K562 (cell line): Measurements from ENCODE around the gene CXorf65. TPM values are rescaled to one million over a fixed set of nuclear protein-coding genes. Genes with fewer than 3 reads are reported as not detected.

Source experiments
- ATAC-seq: fragments of 200-7000 bp; cut with Tn5 transposase; 3 replicates; pipeline ENCODE4 v1.9.1; 2020; ENCODE audit warnings: moderate library complexity
- BruUV-seq: library from RNA; stranded (reverse); fragments of 400-500 nt; replicated peaks from 2 replicates; lab custom pipeline; 2021; lab: Mats Ljungman, UMichigan
- CTCF ChIA-PET: fragments of 300-600 bp; formaldehyde crosslinking; extraction: SDS; loops from one replicate; lab custom pipeline; 2021; ENCODE audit warnings: low intra/inter-chr PET ratio; lab: Yijun Ruan, JAX
- POLR2A ChIA-PET: fragments of 300-600, 350-650 bp; sonication (Branson Sonifier 250); formaldehyde crosslinking; extraction: SDS; loops from one replicate; lab custom pipeline; 2021; ENCODE audit warnings: antibody characterized with exemption, inconsistent platforms; lab: Yijun Ruan, JAX
- DNase-seq, 4 experiments: peaks; one replicate each; pipeline versions ENCODE4 v3.0.0 to v3.0.0-alpha.2; 2011 to 2018; ENCODE audit warnings: low spot score in 3 of 4, mixed read lengths in 3 of 4; ENCODE audit errors: extremely low read depth in 1 of 4
- FAIRE-seq: peaks from 2 replicates; lab custom pipeline; 2011; peaks lifted over from hg19 to GRCh38; lab: Jason Lieb, UNC
- H2AFZ ChIP-seq: 2 replicates; pipeline ENCODE4 v1.6.0; 2011; ENCODE audit warnings: low read depth, low read length, control low read depth, inconsistent platforms
- H3K27ac ChIP-seq: fragments of 200-600 bp; 3 replicates; pipeline ENCODE4 v1.8.0; 2011; ENCODE audit warnings: low read depth, mild to moderate bottlenecking, control low read depth, inconsistent platforms, low read length, moderate library complexity, mixed read lengths; ENCODE audit errors: extremely low read depth
- H3K27me3 ChIP-seq, 2 experiments: fragments of 300-600 bp in 1 of 2; 2 replicates in 1 of 2; 3 replicates in 1 of 2; pipeline versions ENCODE4 v1.6.0 to v1.8.0; 2011; ENCODE audit warnings: inconsistent platforms in 2 of 2, low read length in 2 of 2, mild to moderate bottlenecking in 1 of 2, mixed read lengths in 1 of 2, moderate library complexity in 1 of 2; ENCODE audit not compliant: control insufficient read depth in 2 of 2, insufficient read depth in 2 of 2
- H3K36me3 ChIP-seq: fragments of 300-600 bp; 3 replicates; pipeline ENCODE4 v1.8.0; 2011; ENCODE audit warnings: mild to moderate bottlenecking, low read length, inconsistent platforms; ENCODE audit not compliant: control insufficient read depth, insufficient read depth
- H3K4me1 ChIP-seq, 2 experiments: fragments of 200-600 bp in 1 of 2; replicated peaks in 1 of 2; 2 replicates in 1 of 2; 3 replicates in 1 of 2; pipeline versions ENCODE4 v1.5.1 to v1.8.0; 2011; ENCODE audit warnings: inconsistent platforms in 2 of 2, low read length in 2 of 2, mild to moderate bottlenecking in 1 of 2, mixed read lengths in 1 of 2, moderate library complexity in 1 of 2; ENCODE audit not compliant: control insufficient read depth in 2 of 2, insufficient read depth in 2 of 2
- H3K4me2 ChIP-seq: 2 replicates; pipeline ENCODE4 v1.6.1; 2011; ENCODE audit warnings: low read length, control low read depth, inconsistent platforms, mixed read lengths; ENCODE audit not compliant: insufficient read depth
- H3K4me3 ChIP-seq: fragments of 200-600 bp; sonication (generic), shearing (Covaris generic); 2 replicates; pipeline ENCODE4 v1.5.1; 2016; ENCODE audit warnings: control low read depth, inconsistent platforms
- H3K79me2 ChIP-seq: fragments of 200-600 bp; 3 replicates; pipeline ENCODE4 v1.8.0; 2011; ENCODE audit warnings: low read length, inconsistent platforms; ENCODE audit not compliant: control insufficient read depth, insufficient read depth
- H3K9ac ChIP-seq, 2 experiments: 2 replicates each; pipeline versions ENCODE4 v1.6.0 to v1.6.1; 2011; ENCODE audit warnings: low read depth in 2 of 2, low read length in 2 of 2, control low read depth in 1 of 2, inconsistent platforms in 1 of 2, mild to moderate bottlenecking in 1 of 2, mixed read lengths in 1 of 2; ENCODE audit not compliant: insufficient read depth in 1 of 2
- H3K9me1 ChIP-seq: one replicate; pipeline ENCODE4 v1.6.0; 2011; ENCODE audit warnings: inconsistent platforms, mild to moderate bottlenecking, low read length, moderate library complexity; ENCODE audit not compliant: control insufficient read depth, insufficient read depth
- H3K9me3 ChIP-seq: replicated peaks from 2 replicates; pipeline ENCODE4 v1.5.1; 2011; ENCODE audit warnings: low read depth, low read length, inconsistent platforms; ENCODE audit not compliant: control insufficient read depth, insufficient read depth
- H4K20me1 ChIP-seq: replicated peaks from 2 replicates; pipeline ENCODE4 v1.6.1; 2011; ENCODE audit warnings: low read length, inconsistent platforms, mixed read lengths; ENCODE audit not compliant: control insufficient read depth, insufficient read depth
- ASH1L ChIP-seq: fragments of 450-650 bp; IDR thresholded peaks from 2 replicates; pipeline ENCODE4 v1.6.1; 2018; ENCODE audit warnings: borderline replicate concordance, mild to moderate bottlenecking, low read depth; ENCODE audit not compliant: partially characterized antibody
- CBX8 ChIP-seq: fragments of 200-600 bp; sonication (generic); IDR thresholded peaks from 2 replicates; pipeline ENCODE4 v1.6.1; 2012; ENCODE audit warnings: borderline replicate concordance, mixed run types, low read depth, mild to moderate bottlenecking, moderate library complexity, mixed read lengths, low read length, control low read depth, inconsistent platforms; ENCODE audit not compliant: poor library complexity, severe bottlenecking; ENCODE audit errors: extremely low read depth
- E4F1 ChIP-seq: fragments of 250-450 bp; sonication (Bioruptor Pico); IDR thresholded peaks from 2 replicates; pipeline ENCODE4 v1.5.0; 2021; ENCODE audit warnings: mild to moderate bottlenecking, borderline replicate concordance
- FOXJ2 ChIP-seq: fragments of 200-800 bp; sonication (Bioruptor generic); IDR thresholded peaks from 2 replicates; pipeline ENCODE4 v1.6.1; 2016; ENCODE audit warnings: missing genetic modification characterization, missing compliant biosample characterization
- FOXM1 ChIP-seq, 2 experiments: fragments of 450-650 bp in 1 of 2; sonication (generic) in 1 of 2; formaldehyde crosslinking in 1 of 2; IDR thresholded peaks; 2 replicates each; pipeline versions ENCODE4 v1.6.1 to v1.9.0; 2017 to 2022; ENCODE audit warnings: low read depth in 2 of 2, mild to moderate bottlenecking in 2 of 2, missing genetic modification reagents in 1 of 2, moderate library complexity in 1 of 2
- MBD2 ChIP-seq: sonication (generic); IDR thresholded peaks from 2 replicates; pipeline ENCODE4 v1.6.1; 2016; ENCODE audit warnings: low read depth, borderline replicate concordance
- PTRF ChIP-seq: fragments of 450-650 bp; IDR thresholded peaks from 2 replicates; pipeline ENCODE4 v1.6.1; 2016; ENCODE audit warnings: mild to moderate bottlenecking, missing genetic modification characterization, missing compliant biosample characterization
- PYGO2 ChIP-seq: fragments of 450-650 bp; IDR thresholded peaks from 2 replicates; pipeline ENCODE4 v1.6.1; 2016; ENCODE audit warnings: mild to moderate bottlenecking, missing genetic modification characterization, moderate library complexity, missing compliant biosample characterization
- RBM15 ChIP-seq: fragments of 200-400 bp; formaldehyde crosslinking; IDR thresholded peaks from 2 replicates; pipeline ENCODE4 v1.6.1; 2018; ENCODE audit warnings: mild to moderate bottlenecking, low read length, moderate library complexity; ENCODE audit not compliant: insufficient read depth
- RNF2 ChIP-seq: sonication (generic); IDR thresholded peaks from 2 replicates; pipeline ENCODE4 v1.6.1; 2016
- TARDBP ChIP-seq: fragments of 450-650 bp; IDR thresholded peaks from 2 replicates; pipeline ENCODE4 v1.6.1; 2016
- ZNF436 ChIP-seq: fragments of 250-450, 450-650 bp; sonication (Bioruptor Pico); formaldehyde crosslinking; IDR thresholded peaks from 2 replicates; pipeline ENCODE4 v1.7.0; 2020; ENCODE audit warnings: mild to moderate bottlenecking
- WGBS: fragments of 100-300 bp; shearing (Covaris generic); methylation state at CpG from one replicate; pipeline ENCODE4 v1.1.6; 2016; ENCODE audit warnings: low coverage, mixed read lengths; ENCODE audit not compliant: insufficient coverage; ENCODE audit errors: missing lambda C conversion rate; 5-methylcytosine and 5-hydroxymethylcytosine counted together
- in situ Hi-C: fragments of 300-500 bp; cut with MboI; formaldehyde crosslinking; loops from 4 replicates; pipeline ENCODE4 v1.15.0; 2018; ENCODE audit warnings: inconsistent platforms, mixed read lengths
- intact Hi-C: fragments of 100-400 bp; cut with micrococcal nuclease; formaldehyde crosslinking; loops from 2 replicates; pipeline ENCODE4 v1.14.2; 2022
- polyA plus RNA-seq, 8 experiments: library from polyadenylated mRNA; depleted of rRNA in 4 of 8; stranded (reverse) in 5 of 8; unstranded in 3 of 8; fragments of >200 nt; fragmentation: Nextera tagmentation in 2 of 8; fragmentation: Illumina TruSeq in 1 of 8; extraction: Ambion mirVana in 2 of 8; extraction: Trizol in 1 of 8; gene quantifications; 2 replicates each; pipeline versions ENCODE4 v1.2.1 to v1.2.3, GENCODE V29; 2011 to 2014; ENCODE audit warnings: inconsistent platforms in 1 of 8, missing spikeins in 1 of 8
- total RNA-seq, 7 experiments: library from RNA; depleted of rRNA in 6 of 7; stranded (reverse); fragments of >200 nt in 6 of 7; fragmentation: Illumina TruSeq in 2 of 7; extraction: Trizol in 2 of 7; gene quantifications; 2 replicates each; pipeline versions ENCODE4 v1.2.1 to v1.2.3, GENCODE V29; 2011 to 2021; ENCODE audit warnings: low replicate concordance in 1 of 7
- TF ChIP-seq, protein P1 (sequence below): fragments of 450-650 bp; IDR thresholded peaks from 2 replicates; pipeline ENCODE4 v1.6.1; 2017; ENCODE audit warnings: antibody characterized with exemption, mild to moderate bottlenecking
- TF ChIP-seq, protein P2 (sequence below): fragments of 200-400 bp; formaldehyde crosslinking; IDR thresholded peaks from 2 replicates; pipeline ENCODE4 v1.6.1; 2017; ENCODE audit warnings: mild to moderate bottlenecking, low read depth, low read length, moderate library complexity

CXorf65 gene
- total and polyA plus RNA-seq, 9 of the 15 experiments (the other 6 are each of a cell fraction or from before 2014, with no cell fraction given), result 1.4 to 8.4 (median 2.9) TPM

DNA sequence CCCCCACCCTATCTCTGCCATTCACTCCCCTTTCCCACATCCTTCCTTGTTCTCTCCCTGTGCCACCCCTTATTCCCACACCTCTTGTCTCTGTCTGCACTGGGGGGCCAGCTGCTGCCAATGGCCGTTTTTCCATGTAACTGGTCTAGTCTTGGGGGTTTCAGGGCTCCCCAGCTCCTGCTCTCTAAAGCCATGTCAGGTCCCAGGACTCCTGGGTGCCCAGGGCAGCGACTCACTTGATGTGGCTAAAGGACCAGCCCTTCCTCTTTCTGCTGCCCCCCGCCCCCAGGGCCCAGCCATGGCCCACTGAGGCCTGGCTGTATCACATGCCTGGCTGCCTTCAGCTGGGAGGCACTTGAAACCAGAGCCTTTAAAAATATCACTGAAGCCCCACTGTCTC is 48.1 kb upstream of the CXorf65 start:
- H3K79me2 ChIP-seq, result no peaks in the 10 kb centered on the region
- H3K27ac ChIP-seq, result no peak overlapping the region
- CTCF ChIA-PET, result no interaction called here
- no peaks in the 10 kb centered on the region for H3K36me3 ChIP-seq
- H2AFZ ChIP-seq, result no peak overlapping the region
- ATAC-seq (no peak), FAIRE-seq (no peak), DNase-seq (no peak)
- H4K20me1 ChIP-seq, result no peaks in the 10 kb centered on the region
- in situ Hi-C loops, result no loop called here
- H3K4me2 ChIP-seq, result no peak overlapping the region
- no peaks in the 10 kb centered on the region for H3K9me3 ChIP-seq
- no peaks in the 10 kb centered on the region for H3K27me3 ChIP-seq
- no peak overlapping the region; a peak in 1 of 4 replicates for H3K9ac ChIP-seq
- WGBS, result 0% methylated on average over 1 of the region's 3 CpGs
- peaks cover 0 to 3% of the 10 kb centered on the region in 2 experiments; a peak in 1 of 5 replicates for H3K4me1 ChIP-seq
- BruUV-seq, result no TSS peak
- H3K4me3 ChIP-seq, result no peak overlapping the region
- H3K9me1 ChIP-seq, result no peaks in the 10 kb centered on the region
- POLR2A ChIA-PET, result no interaction called here
- intact Hi-C loops, result no loop called here
- TF ChIP-seq RBM15 (no peak), RNF2 (no peak), ZNF436 (no peak), CBX8 (no peak), PTRF (no peak), FOXJ2 (tag) (no peak), FOXM1 (IDR thresholded peaks at IDR 0.05; ENCODE audit: low read depth) (no peak), FOXM1 (CRISPR knock-in tag; IDR thresholded peaks at IDR 0.05; ENCODE audit: low read depth) (no peak), TARDBP (no peak), MBD2 (no peak), PYGO2 (tag) (no peak), E4F1 (CRISPR knock-in tag) (no peak), ASH1L (no peak)
- TF ChIP-seq, protein P1, sequence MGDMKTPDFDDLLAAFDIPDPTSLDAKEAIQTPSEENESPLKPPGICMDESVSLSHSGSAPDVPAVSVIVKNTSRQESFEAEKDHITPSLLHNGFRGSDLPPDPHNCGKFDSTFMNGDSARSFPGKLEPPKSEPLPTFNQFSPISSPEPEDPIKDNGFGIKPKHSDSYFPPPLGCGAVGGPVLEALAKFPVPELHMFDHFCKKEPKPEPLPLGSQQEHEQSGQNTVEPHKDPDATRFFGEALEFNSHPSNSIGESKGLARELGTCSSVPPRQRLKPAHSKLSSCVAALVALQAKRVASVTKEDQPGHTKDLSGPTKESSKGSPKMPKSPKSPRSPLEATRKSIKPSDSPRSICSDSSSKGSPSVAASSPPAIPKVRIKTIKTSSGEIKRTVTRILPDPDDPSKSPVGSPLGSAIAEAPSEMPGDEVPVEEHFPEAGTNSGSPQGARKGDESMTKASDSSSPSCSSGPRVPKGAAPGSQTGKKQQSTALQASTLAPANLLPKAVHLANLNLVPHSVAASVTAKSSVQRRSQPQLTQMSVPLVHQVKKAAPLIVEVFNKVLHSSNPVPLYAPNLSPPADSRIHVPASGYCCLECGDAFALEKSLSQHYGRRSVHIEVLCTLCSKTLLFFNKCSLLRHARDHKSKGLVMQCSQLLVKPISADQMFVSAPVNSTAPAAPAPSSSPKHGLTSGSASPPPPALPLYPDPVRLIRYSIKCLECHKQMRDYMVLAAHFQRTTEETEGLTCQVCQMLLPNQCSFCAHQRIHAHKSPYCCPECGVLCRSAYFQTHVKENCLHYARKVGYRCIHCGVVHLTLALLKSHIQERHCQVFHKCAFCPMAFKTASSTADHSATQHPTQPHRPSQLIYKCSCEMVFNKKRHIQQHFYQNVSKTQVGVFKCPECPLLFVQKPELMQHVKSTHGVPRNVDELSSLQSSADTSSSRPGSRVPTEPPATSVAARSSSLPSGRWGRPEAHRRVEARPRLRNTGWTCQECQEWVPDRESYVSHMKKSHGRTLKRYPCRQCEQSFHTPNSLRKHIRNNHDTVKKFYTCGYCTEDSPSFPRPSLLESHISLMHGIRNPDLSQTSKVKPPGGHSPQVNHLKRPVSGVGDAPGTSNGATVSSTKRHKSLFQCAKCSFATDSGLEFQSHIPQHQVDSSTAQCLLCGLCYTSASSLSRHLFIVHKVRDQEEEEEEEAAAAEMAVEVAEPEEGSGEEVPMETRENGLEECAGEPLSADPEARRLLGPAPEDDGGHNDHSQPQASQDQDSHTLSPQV, result no peak
- TF ChIP-seq, protein P2, sequence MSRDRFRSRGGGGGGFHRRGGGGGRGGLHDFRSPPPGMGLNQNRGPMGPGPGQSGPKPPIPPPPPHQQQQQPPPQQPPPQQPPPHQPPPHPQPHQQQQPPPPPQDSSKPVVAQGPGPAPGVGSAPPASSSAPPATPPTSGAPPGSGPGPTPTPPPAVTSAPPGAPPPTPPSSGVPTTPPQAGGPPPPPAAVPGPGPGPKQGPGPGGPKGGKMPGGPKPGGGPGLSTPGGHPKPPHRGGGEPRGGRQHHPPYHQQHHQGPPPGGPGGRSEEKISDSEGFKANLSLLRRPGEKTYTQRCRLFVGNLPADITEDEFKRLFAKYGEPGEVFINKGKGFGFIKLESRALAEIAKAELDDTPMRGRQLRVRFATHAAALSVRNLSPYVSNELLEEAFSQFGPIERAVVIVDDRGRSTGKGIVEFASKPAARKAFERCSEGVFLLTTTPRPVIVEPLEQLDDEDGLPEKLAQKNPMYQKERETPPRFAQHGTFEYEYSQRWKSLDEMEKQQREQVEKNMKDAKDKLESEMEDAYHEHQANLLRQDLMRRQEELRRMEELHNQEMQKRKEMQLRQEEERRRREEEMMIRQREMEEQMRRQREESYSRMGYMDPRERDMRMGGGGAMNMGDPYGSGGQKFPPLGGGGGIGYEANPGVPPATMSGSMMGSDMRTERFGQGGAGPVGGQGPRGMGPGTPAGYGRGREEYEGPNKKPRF, result no peak
